ENCODE results near the gene AUTS2. TPM values are rescaled to one million over a fixed set of nuclear protein-coding genes. Genes with fewer than 3 reads are reported as not detected.
A peak's percentile ranks its signal among the peaks of the same experiment; 100 is the strongest.

Gene AUTS2
- polyA plus RNA-seq (ENCODE audit: insufficient read length in 4 of 4), result 100 to 1,000 TPM in 1 of 4 donors, 10 to 100 TPM in 3; 69.8 to 109 (median 76.8) TPM

- peak; percentile 76 to 96 (median 93) for DNase-seq (ENCODE audit: low read depth in 4 of 4, low spot score in 3 of 4)
These were observed at the start of gene AUTS2 for GRCh38 chr7:69598081-69598486. Gene AUTS2 (plus strand): TSS chr7:69598475. CDS start chr7:69599654, 1,179 bp downstream.

- no peak for DNase-seq (ENCODE audit: low read depth in 4 of 4, low spot score in 3 of 4)
These were observed 47.3 kb upstream of the AUTS2 start for GRCh38 chr7:69550991-69551390.

- no peak for DNase-seq (ENCODE audit: low read depth in 4 of 4, low spot score in 3 of 4)
These were observed 45.1 kb upstream of the AUTS2 start for GRCh38 chr7:69553190-69553589.

DNA sequence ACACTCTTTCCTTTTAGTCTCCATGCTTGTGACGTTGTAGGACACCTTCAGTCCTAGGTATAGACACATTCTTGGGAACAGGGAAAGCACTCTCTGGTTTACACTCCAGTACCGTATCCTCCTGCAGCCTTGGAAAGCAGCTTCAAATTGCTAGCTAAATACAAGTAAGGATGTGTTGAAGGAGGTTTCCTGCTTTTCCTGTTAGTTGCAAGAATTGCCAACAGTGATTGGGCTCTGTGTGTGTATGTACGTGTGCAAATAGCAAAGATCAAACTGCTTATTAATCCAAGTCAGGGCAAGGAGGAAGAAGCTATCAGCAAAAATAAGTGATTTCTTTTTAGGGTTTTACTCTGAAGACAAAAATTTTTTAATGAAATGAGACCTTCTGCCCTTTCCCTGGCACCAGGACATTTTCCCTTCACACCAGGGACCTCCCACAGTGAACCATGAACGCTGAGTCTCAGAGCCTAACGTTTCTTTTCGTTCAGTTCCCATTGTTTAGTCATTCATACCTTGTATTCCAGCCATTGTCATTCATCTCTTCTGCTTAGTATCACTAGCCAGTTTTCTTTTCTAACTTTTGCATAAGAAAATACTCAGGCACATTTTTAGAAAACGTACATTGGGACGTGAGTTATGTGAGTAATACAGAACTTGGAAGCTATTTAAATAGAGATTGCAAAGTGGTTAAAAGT is 36.9 kb upstream of the AUTS2 start:
- DNase-seq (ENCODE audit: low read depth in 4 of 4, low spot score in 3 of 4), result no peak

GRCh38 chr7:69564454-69565417 is 33.5 kb upstream of the AUTS2 start:
- peak; percentile 33 to 46 (median 36) for DNase-seq (ENCODE audit: low read depth in 4 of 4, low spot score in 3 of 4)

DNA sequence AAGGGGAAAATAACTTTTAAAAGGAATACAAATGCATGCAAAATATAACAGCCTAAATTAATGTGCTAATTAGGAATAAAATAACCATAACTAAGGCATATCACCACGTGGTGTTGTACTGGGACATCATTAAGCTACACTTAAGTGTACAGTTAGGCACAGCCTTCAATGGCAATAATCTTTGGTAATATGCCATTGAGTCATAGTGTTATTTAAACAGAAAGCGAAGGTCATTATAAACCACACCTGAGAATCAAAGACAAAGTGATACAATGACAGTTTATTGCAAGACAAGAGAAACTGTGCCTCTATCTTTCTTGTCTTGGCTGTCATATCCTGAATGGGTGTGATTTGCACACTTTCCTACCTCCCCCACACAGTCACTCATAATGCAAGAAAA is 30.5 kb upstream of the AUTS2 start:
- no peak for DNase-seq (ENCODE audit: low read depth in 4 of 4, low spot score in 3 of 4)

DNA sequence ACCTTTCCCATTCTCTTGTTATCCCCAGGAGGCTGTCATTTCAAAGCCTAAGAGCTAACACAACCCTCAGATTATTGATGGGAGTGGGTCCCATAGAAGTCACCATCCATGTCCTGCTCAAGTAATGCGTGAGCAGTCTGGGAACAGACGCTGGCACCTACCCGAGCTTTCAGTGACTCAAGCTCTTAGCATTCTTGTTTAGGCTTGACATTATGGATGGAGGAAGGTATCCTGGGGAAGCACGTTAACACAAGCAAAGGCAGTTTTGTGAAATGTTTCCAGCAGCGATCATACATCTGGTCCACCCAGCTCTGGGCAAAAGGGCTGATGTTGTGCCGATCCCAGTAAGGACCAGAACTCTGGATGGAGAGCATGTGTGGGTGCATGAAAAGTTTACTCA is 30.0 kb upstream of the AUTS2 start:
- no peak for DNase-seq (ENCODE audit: low read depth in 4 of 4, low spot score in 3 of 4)

DNA sequence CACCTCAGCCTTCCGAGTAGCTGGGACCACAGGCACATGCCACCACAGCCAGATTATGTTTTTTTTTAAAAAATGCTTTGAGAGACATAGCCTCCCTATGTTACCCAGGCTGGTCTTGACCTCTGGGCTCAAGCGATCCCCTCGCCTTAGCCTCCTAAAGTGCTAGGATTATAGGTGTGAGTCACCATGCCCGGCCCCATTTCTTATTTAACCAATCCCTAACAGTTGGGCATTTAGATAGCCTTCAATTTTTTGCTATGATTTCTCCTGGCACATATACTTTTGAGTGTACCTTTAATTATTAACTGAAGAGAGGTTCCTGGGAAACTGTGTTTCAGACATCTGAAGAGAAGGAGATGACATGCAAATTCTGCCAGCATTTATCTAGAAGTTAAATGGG is 22.6 kb upstream of the AUTS2 start:
- DNase-seq (ENCODE audit: low read depth in 4 of 4, low spot score in 3 of 4), result no peak

DNA sequence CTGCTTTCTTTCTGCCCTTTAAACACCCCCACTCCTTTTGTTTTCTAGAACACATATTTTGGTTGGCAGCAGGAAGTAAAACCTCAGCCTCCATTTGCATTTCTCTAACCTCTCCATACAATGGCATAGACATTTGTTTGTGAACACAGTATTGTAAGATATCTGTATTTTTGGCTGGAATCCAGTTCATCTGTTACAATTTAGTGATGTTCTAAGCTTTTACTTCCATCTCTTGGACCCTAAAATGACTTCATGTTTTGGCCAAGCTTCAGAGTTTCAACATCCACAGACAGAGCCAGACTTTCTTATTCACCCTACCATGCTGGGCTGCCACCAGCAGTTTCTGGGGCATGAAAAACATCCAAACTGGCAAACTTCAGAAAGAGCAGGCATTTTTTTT is 21.1 kb upstream of the AUTS2 start:
- no peak for DNase-seq (ENCODE audit: low read depth in 4 of 4, low spot score in 3 of 4)

DNA sequence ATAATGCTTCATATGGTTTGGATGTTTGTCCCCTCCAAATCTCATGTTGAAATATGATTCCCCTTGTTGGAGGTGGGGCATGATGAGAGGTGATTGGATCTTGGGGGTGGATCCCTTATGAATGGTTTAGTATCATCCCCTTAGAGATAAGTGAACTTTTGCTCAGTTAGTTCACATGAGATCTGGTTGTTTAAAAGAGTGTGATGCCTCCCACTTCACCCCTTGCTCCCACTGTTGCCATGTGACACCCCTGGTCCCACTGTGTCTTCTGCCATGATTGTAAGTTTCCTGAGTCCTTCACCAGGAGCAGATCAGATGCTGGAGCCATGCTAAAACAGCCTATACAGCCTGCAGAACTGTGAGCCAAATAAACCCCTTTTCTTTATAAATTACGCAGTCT is 13.1 kb upstream of the AUTS2 start:
- no peak for DNase-seq (ENCODE audit: low read depth in 4 of 4, low spot score in 3 of 4)

DNA sequence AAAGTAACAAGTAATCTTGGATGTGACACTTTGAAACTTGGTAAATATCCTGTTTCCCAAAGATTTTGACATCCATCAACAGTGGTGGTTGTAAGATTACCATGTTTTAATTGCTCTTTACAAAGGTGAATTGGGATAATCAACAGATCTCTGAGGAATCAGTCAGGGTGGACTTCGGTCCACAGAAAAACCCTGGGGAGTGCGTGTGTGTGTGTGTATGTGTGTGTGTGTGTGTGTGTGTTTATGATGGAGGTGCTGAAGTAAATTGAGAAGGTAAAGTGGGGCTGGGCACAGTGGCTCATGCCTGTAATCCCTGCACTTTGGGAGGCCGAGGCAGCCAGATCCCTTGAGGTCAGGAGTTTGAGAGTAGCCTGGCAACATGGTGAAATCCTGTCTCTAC is 12.0 kb upstream of the AUTS2 start:
- no peak for DNase-seq (ENCODE audit: low read depth in 4 of 4, low spot score in 3 of 4)

DNA sequence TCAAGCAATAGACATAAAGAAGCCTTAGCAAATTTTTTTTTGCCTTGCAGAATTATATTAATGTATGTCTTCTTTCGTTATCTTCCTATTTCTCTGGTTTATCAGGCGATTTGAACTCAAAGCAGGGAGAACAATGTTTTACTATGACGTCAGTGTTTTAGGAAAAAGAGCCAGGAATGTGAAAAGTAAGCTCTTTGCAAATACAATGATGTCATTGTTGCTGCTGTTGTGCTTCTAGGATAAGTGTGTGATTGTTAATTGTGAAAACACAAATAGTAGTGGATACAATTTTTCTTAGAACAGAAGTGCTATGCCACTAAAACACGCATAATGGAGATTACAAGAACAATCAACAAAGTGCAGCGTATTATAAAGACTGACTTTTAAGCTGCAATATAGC is 9.5 kb upstream of the AUTS2 start:
- DNase-seq (ENCODE audit: low read depth in 4 of 4, low spot score in 3 of 4), result no peak

GRCh38 chr7:69591805-69592204 is 6.5 kb upstream of the AUTS2 start:
- DNase-seq (ENCODE audit: low read depth in 4 of 4, low spot score in 3 of 4), result no peak

GRCh38 chr7:69593511-69593910 is 4.8 kb upstream of the AUTS2 start:
- DNase-seq (ENCODE audit: low read depth in 4 of 4, low spot score in 3 of 4), result no peak

- no peak for DNase-seq (ENCODE audit: low read depth in 4 of 4, low spot score in 3 of 4)
These were observed 2.9 kb upstream of the AUTS2 start for GRCh38 chr7:69595415-69595814.

DNA sequence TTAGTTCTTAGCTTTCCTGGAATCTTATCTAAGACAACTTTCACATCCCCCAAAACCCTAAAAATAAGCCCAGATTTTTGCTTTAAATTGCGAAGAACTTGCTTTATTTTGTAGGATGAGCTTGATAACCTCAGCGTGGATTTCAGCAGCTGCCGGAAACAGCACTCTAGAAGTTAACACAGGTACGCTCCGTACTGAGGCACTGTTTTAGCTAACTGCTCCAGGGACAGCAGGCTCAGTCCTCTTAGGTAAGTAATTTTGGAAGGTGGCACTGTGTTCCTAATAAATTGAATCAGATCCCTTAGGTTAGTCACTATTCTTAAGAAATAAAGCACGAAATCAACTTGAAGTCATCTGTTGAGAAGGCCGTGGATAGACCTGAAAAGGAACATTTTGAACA is 2.2 kb upstream of the AUTS2 start:
- no peak for DNase-seq (ENCODE audit: low read depth in 4 of 4, low spot score in 3 of 4)

DNA sequence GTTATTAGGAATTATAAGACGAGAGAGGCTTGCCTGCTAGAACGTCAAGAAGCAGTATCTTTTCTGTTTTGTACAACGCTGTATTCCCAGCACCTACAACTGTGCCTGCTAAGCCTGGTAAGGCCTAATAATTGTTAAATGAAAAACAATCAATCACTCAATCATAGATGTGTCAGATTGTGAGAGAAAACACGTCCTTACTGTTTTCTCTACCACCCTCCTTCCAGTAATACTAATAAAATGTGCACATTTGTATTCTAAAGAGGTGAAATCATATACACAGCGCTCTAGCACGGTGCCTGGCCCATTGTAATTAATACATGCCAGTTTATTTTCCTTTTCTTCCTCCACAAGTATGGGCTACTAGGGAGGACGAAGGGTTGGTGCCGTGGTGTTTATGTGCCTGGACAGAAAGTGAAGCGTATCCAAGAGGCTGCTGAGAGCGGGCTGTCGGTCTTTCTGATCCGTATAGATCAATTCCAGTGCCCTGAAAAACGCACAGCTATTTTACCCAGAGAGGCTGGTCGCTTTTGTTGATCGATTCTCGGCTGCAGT is 1.5 kb upstream of the AUTS2 start:
- DNase-seq (ENCODE audit: low read depth in 4 of 4, low spot score in 3 of 4), result no peak

GRCh38 chr7:69597278-69598076 is 798 bp upstream of the AUTS2 start:
- no peak for DNase-seq (ENCODE audit: low read depth in 4 of 4, low spot score in 3 of 4)

DNA sequence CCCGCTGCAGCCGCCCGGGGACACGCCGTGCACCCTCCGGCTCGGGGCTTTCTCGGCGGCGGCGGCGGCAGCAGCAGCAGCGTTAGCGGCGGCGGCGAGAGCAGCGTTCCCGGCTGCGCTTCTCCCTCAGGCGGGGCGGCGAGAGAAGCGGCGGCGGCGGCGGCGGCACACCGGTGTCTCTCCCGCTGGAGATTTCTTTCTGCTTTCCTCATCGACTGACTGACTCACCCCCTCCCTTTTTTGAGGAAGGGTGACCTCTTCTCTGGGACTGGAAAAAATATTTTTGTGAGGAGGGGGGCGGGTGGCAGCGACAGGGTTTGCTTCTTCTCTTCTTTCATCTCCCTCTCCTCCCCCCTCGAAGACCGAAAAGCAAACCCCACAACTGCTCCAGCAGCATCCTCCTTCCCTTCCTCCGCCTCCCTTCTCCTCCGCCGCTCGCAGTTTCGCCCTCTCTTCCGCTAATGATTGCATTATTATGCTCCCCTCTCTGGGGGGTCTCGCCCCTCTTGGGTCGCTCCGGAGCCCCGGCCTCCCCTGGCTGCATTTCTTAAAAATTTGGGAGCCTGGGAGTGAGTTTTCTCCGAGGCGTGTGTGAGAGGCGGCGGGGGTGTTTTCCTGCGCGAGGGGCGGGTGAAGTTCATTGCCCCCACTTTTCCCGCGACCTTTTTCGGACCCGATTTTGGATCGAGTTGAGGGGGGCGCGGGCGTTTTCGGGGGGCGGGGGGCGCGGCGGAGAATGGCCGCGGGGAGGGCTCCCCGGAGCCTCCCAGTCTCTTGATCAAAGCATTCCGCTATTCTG is 411 bp downstream of the AUTS2 start:
- no peak for DNase-seq (ENCODE audit: low read depth in 4 of 4, low spot score in 3 of 4)

All from left renal pelvis (tissue), 4 donors.